ENCODE results near the gene HCN2. TPM values are rescaled to one million over a fixed set of nuclear protein-coding genes. Genes with fewer than 3 reads are reported as not detected.

HCN2 gene
- total RNA-seq, 1 donor from 2014 or later = 0.25 TPM

- Histone ChIP-seq H3K4me1 (peaks cover 17% of the 10 kb centered on the region), H3K36me3 (peaks cover 0 to 2% of the 10 kb centered on the region in 2 donors), H3K4me3 (no peak overlapping the region), H3K9me3 (no peaks in the 10 kb centered on the region), H3K27ac (no peak overlapping the region), H3K27me3 (peaks cover 20% of the 10 kb centered on the region)
- intact Hi-C loops (cut with DNase I) = no loop called here
- no peak for TF ChIP-seq POLR2A (IDR thresholded peaks at IDR 0.05)
- no peak for TF ChIP-seq POLR2AphosphoS5 (IDR thresholded peaks at IDR 0.05; ENCODE audit: insufficient read depth in 1 of 2, low read depth in 1 of 2)
- no peak for TF ChIP-seq CTCF (IDR thresholded peaks at IDR 0.05)
- no peak for DNase-seq (ENCODE audit: extremely low spot score in 2 of 2)
These were observed 1.5 kb upstream of the HCN2 start for GRCh38 chr19:588093-588740.

- Histone ChIP-seq H3K4me1 (peaks cover 17% of the 10 kb centered on the region), H3K27me3 (peaks cover 20% of the 10 kb centered on the region), H3K36me3 (no peaks in the 10 kb centered on the region), H3K9me3 (no peaks in the 10 kb centered on the region), H3K4me3 (peak overlapping the region in 1 of 2 donors; percentile 21), H3K27ac (no peak overlapping the region)
- intact Hi-C loops (cut with DNase I) = no loop called here
- TF ChIP-seq CTCF (IDR thresholded peaks at IDR 0.05) (no peak), POLR2A (IDR thresholded peaks at IDR 0.05) (no peak), POLR2AphosphoS5 (IDR thresholded peaks at IDR 0.05; ENCODE audit: insufficient read depth in 1 of 2, low read depth in 1 of 2) (no peak)
- no peak for DNase-seq (ENCODE audit: extremely low spot score in 2 of 2)
These were observed 664 bp upstream of the HCN2 start for GRCh38 chr19:588741-589692.

- DNase-seq (ENCODE audit: extremely low spot score in 2 of 2) = no peak
- peaks cover 20% of the 10 kb centered on the region for H3K27me3 ChIP-seq
- intact Hi-C loops (cut with DNase I) = no loop called here
- peaks cover 17% of the 10 kb centered on the region for H3K4me1 ChIP-seq
- no peak overlapping the region for H3K27ac ChIP-seq
- no peaks in the 10 kb centered on the region for H3K9me3 ChIP-seq
- no peaks in the 10 kb centered on the region for H3K36me3 ChIP-seq
- no peak for TF ChIP-seq POLR2A (IDR thresholded peaks at IDR 0.05)
- no peak for TF ChIP-seq CTCF (IDR thresholded peaks at IDR 0.05)
- no peak for TF ChIP-seq POLR2AphosphoS5 (IDR thresholded peaks at IDR 0.05; ENCODE audit: insufficient read depth in 1 of 2, low read depth in 1 of 2)
- H3K4me3 ChIP-seq = peak overlapping the region in 1 of 2 donors; percentile 35
These were observed 690 bp downstream of the HCN2 start for GRCh38 chr19:590396-590745.

- intact Hi-C loops (cut with DNase I) = no loop called here
- TF ChIP-seq POLR2AphosphoS5 (IDR thresholded peaks at IDR 0.05; ENCODE audit: insufficient read depth in 1 of 2, low read depth in 1 of 2) (no peak), CTCF (IDR thresholded peaks at IDR 0.05) (no peak), POLR2A (IDR thresholded peaks at IDR 0.05) (no peak)
These were observed 1.0 kb downstream of the HCN2 start for GRCh38 chr19:590750-591098.

More at GRCh38 chr19:590750-591098, 1.0 kb downstream of the HCN2 start:
- no peak for DNase-seq (ENCODE audit: extremely low spot score in 2 of 2)
- Histone ChIP-seq H3K27me3 (peaks cover 20% of the 10 kb centered on the region), H3K36me3 (no peaks in the 10 kb centered on the region), H3K4me3 (peak overlapping the region in 1 of 2 donors; percentile 35), H3K27ac (no peak overlapping the region), H3K4me1 (peaks cover 17% of the 10 kb centered on the region), H3K9me3 (no peaks in the 10 kb centered on the region)

Data from vagina (tissue), 2 donors.